Thyroid gland (tissue), 4 donors: ENCODE data around the gene PREX1. TPM values are rescaled to one million over a fixed set of nuclear protein-coding genes. Genes with fewer than 3 reads are reported as not detected.

ENCODE experiments used
- DNase-seq, 2 donors: peaks; one replicate each; pipeline ENCODE4 v3.0.0-alpha.2; 2019
- H3K27ac ChIP-seq, 3 donors: fragments of 200-600 bp; sonication (generic); 1 replicate in 2 of 3; 2 replicates in 1 of 3; pipeline ENCODE4 v1.5.1; 2016 to 2019; ENCODE audit warnings: mild to moderate bottlenecking in 1 of 3, moderate library complexity in 1 of 3
- H3K27me3 ChIP-seq: fragments of 200-600 bp; sonication (generic); one replicate; pipeline ENCODE4 v1.5.1; 2019
- H3K36me3 ChIP-seq, 2 donors: fragments of 200-600 bp; sonication (generic); one replicate each; pipeline ENCODE4 v1.5.1; 2016 to 2019
- H3K4me1 ChIP-seq, 2 donors: fragments of 200-600 bp; sonication (generic); one replicate each; pipeline ENCODE4 v1.5.1; 2017 to 2019
- H3K4me3 ChIP-seq, 3 donors: fragments of 200-600 bp; sonication (generic); replicated peaks in 1 of 3; 1 replicate in 2 of 3; 2 replicates in 1 of 3; pipeline ENCODE4 v1.5.1; 2016; ENCODE audit warnings: mild to moderate bottlenecking in 1 of 3
- H3K9me3 ChIP-seq: fragments of 200-600 bp; sonication (generic); one replicate; pipeline ENCODE4 v1.5.1; 2017
- CTCF ChIP-seq, 6 experiments: fragments of 200-600 bp in 3 of 6; fragments of 450-650 bp in 3 of 6; sonication (generic) in 3 of 6; IDR thresholded peaks; one replicate each; pipeline ENCODE4 v1.5.1; 2016 to 2019; ENCODE audit warnings: antibody characterized with exemption in 6 of 6, mild to moderate bottlenecking in 2 of 6, inconsistent platforms in 1 of 6, moderate library complexity in 1 of 6
- POLR2A ChIP-seq, 2 donors: fragments of 450-650 bp; IDR thresholded peaks; one replicate each; pipeline ENCODE4 v1.6.1; 2017; ENCODE audit warnings: antibody characterized with exemption in 2 of 2, mild to moderate bottlenecking in 2 of 2, moderate library complexity in 1 of 2
- WGBS, 2 donors: methylation state at CpG; one replicate each; pipeline ENCODE4 v1.1.5; 2017; 5-methylcytosine and 5-hydroxymethylcytosine counted together
- intact Hi-C: fragments of 100-400 bp; cut with DNase I; formaldehyde crosslinking; loops from one replicate; pipeline ENCODE4 v1.15.1; 2023
- total RNA-seq, 4 donors: library from RNA; depleted of rRNA; stranded (reverse); fragments of >200 nt; gene quantifications; one replicate each; pipeline ENCODE4 v1.2.3, GENCODE V29; 2016

PREX1 gene
- total RNA-seq, 4 donors from 2014 or later: 10.2 to 42.7 (median 18.7) TPM

DNA sequence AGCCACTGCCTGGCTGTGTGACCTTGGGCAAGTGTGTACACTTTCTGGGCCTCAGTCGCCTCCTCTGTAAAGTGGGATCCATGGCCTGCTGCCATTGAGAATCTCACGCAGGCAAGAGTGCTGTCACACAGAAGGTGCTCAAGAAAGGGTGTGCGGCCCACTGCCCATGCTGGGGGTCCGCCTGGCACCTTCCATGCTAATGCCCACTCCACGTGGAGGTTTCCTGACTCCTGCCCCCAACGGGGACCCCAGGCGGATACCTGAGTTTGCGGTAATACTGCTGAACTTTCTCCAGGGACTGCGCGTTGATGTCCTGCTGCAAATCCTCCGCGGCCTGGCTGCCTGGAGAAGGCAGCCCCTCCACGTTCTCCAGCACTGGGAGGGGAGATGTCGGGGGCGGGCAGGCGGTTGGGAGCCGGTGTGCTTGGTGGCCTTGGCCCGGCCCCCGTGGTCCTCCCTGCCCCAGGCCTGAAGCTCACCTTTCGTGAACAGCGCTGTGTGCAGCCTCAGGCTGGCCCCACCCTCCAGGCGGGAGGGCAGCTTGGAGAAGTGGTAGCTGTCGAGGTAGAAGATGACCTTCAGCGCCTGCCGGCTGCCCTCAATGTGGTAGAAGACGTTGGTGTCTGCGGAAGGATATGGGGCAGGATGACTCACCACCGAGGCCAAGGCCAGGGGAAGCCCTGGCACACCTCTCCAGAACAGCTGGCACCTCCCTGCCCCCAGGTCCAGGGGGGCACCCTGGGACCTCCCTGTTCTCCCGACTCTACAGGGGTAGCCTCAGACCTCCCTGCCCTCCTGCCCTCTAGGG, 195.6 kb downstream of the PREX1 start:
- WGBS, 2 donors: 92 to 93% methylated on average over 24 to 28 of the region's 29 CpGs

DNA sequence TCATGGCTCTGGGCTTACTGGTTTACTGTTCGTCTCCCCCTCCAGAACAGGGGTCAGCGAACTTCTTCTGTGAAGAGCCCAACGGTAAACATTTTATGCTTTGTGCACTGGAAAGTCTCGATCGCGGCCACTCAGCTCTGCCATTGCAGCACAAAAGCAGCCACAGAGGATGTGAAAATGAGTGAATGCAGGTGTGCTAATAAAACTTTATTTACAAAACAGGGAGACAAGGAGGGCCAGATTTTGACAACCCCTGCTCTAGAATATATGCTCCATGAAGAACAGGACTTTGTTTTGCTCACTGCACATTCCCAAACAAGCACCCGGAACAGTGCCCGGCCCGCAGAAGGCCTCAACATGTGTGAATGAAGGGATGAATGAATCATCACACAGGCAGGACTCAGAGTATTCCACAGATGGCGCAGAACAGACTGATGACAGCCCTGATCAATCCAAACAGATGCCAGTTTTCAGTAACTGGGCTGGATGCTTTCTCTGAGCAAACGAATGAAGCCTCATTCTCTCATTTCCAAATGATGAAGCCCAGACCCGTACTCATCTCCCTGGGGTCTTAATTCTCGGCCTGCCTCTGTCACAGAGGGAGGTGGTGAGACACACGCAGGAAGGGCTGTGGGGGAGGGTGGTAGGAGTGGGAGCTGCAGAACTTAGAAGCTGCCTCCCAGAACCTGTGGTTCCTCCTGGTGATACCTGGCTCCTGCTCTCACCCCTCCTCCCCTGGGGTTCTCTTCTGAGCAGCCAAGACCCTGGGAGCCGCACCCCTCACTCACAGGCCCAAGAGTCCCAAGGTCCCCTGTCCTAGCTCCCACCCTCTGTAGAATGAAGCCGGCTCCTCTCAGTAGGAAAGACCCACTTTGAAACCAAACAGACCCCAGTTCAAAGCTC, 196.4 kb downstream of the PREX1 start:
- DNase-seq: no peak
- Histone ChIP-seq H3K27ac (no peak overlapping the region), H3K36me3 (peaks cover 1 to 5% of the 10 kb centered on the region in 2 donors), H3K4me1 (no peaks in the 10 kb centered on the region), H3K27me3 (no peaks in the 10 kb centered on the region), H3K9me3 (no peaks in the 10 kb centered on the region), H3K4me3 (no peak overlapping the region)
- intact Hi-C loops: no loop called here
- WGBS, 2 donors: 86 to 88% methylated on average over 15 to 16 of the region's 16 CpGs
- TF ChIP-seq CTCF (IDR thresholded peaks at IDR 0.05) (no peak), POLR2A (IDR thresholded peaks at IDR 0.05) (no peak)

More for the DNA sequence above, 195.6 kb downstream of the PREX1 start:
- H3K27me3 ChIP-seq: no peaks in the 10 kb centered on the region
- intact Hi-C loops: no loop called here
- no peak overlapping the region for H3K4me3 ChIP-seq
- TF ChIP-seq CTCF (IDR thresholded peaks at IDR 0.05) (no peak), POLR2A (IDR thresholded peaks at IDR 0.05) (no peak)
- H3K27ac ChIP-seq: no peak overlapping the region
- DNase-seq: no peak
- peaks cover 0 to 5% of the 10 kb centered on the region in 2 donors for H3K36me3 ChIP-seq
- no peaks in the 10 kb centered on the region for H3K9me3 ChIP-seq
- H3K4me1 ChIP-seq: no peaks in the 10 kb centered on the region

DNA sequence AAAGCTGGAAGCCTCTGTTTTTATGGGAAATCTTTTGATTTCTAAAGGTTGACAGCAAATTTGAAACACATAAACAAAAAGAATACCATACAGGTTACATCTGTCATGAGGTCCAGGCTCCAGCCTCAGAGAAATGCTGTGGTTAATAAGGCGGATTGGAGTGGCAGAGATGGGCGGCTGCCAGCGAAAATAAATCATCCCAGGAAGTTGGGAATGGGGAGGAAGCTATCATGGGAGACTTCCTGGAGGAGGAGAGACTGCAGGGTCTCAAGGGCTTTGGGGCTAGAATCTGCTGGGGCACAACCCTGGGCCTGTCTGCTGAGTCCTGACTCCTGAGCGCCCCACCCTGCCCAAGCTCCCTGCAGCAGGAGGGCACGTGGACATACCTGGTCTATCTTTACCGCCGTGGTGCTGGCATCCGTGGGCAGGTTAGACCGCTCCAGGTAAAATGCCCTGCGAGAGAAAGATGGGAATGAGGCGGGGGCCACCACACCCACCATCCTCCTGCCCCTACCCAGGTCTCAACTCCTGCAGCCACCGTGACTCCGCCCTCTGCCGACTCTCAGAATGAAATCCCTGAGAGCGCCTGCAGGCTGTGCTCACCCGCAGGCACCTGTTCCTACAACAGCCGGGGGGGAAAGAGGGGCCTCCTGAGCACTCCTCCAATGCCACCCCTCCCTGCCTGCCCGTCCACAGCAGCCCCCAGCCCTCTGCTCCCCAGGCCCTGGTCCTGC, 197.3 kb downstream of the PREX1 start:
- no peaks in the 10 kb centered on the region for H3K27me3 ChIP-seq
- no peaks in the 10 kb centered on the region for H3K4me1 ChIP-seq
- no peaks in the 10 kb centered on the region for H3K9me3 ChIP-seq
- no peak for TF ChIP-seq CTCF (IDR thresholded peaks at IDR 0.05)
- TF ChIP-seq POLR2A (IDR thresholded peaks at IDR 0.05): no peak
- 91 to 95% methylated on average over 18 of the region's 18 CpGs for WGBS, 2 donors
- H3K27ac ChIP-seq: no peak overlapping the region
- no peak overlapping the region for H3K4me3 ChIP-seq
- intact Hi-C loops: no loop called here
- no peak for DNase-seq
- H3K36me3 ChIP-seq: peaks cover 3 to 5% of the 10 kb centered on the region in 2 donors

GRCh38 chr20:48629960-48630315, 197.9 kb downstream of the PREX1 start:
- no peak for TF ChIP-seq POLR2A (IDR thresholded peaks at IDR 0.05)
- TF ChIP-seq CTCF (IDR thresholded peaks at IDR 0.05): no peak
- Histone ChIP-seq H3K4me3 (no peak overlapping the region), H3K36me3 (peaks cover 3 to 5% of the 10 kb centered on the region in 2 donors), H3K9me3 (no peaks in the 10 kb centered on the region), H3K27ac (no peak overlapping the region), H3K27me3 (no peaks in the 10 kb centered on the region), H3K4me1 (no peaks in the 10 kb centered on the region)
- DNase-seq: no peak
- 95 to 96% methylated on average over 9 of the region's 9 CpGs for WGBS, 2 donors
- intact Hi-C loops: loop anchor here (10.0 kb wide), 1 partner anchor 845 kb away; the partner anchor contains the start of gene SULF2
